DMS53 (cell line): Measurements from ENCODE around the gene CFAP97D1.

Experiments used
- DNase-seq: peaks from one replicate; lab custom pipeline; 2025; lab: John Stamatoyannopoulos, UW

The CFAP97D1 gene

DNA sequence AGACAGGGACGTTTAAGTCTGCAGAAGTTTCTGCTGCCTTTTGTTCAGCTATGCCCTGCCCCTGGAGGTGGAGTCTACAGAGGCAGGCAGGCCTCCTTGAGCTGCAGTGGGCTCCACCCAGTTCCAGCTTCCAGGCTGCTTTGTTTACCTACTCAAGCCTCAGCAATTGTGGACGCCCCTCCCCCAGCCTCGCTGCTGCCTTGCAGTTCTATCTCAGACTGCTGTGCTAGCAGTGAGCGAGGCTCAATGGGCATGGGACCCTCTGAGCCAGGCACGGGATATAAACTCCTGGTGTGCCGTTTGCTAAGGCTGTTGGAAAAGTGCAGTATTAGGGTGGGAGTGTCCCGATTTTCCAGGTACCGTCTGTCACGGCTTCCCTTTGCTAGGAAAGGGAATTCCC is 17.8 kb downstream of the CFAP97D1 start:
- peak; percentile 60 for DNase-seq

DNA sequence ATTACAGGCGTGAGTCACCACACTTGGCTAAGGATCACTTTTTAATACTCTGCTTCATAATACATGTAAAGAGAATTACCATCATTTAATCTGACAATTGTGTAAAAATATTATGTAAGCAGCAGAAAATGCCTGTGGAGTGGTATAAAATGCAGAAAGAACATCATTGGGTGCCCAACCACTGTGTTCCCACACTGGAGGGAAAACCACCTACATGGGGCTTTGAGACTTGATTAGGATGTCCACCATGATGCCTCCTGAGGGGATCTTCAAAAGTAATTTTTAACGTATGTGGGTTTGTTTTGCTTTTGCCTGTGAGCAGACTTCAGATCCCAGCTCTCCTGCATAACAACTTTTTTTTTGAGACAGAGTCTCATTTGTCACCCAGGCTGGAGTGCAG is 18.8 kb downstream of the CFAP97D1 start:
- no peak for DNase-seq

DNA sequence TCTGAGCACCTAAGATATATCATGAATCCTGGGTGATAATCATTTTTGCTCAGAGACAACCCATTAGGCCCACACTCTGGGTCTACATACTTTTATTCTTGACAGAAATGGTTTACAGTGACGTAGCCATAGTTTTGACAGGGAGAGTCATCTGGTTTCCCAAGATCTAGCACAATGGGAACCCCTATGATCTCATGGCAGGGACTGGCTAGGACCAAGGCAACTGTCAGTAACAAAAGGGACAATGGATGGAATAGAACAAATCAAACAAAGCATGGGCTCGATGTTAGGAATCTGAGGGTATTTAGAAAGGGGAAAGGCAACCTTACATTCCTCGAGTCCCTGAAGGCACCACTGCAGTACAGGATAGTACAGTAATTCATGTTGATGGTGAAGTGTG is 20.5 kb downstream of the CFAP97D1 start:
- DNase-seq: no peak

DNA sequence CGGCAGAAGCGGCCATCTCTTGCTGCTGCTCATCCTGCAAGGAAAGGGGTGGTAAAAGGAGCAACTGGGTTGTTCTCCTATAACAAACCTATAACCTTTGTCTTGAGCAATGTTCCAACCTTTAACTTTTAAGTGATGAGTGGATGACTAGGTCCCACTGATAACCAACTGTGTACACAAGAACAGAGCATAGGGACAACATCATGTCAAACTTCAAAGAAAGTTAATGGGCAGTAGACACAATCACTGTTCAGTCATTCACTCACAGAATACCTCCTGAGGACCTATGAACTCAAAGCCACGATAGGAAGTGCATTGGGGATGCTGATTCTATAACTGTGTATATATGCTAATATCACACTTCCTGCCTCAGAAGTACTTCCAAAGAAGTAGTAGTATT is 21.6 kb downstream of the CFAP97D1 start:
- no peak for DNase-seq

DNA sequence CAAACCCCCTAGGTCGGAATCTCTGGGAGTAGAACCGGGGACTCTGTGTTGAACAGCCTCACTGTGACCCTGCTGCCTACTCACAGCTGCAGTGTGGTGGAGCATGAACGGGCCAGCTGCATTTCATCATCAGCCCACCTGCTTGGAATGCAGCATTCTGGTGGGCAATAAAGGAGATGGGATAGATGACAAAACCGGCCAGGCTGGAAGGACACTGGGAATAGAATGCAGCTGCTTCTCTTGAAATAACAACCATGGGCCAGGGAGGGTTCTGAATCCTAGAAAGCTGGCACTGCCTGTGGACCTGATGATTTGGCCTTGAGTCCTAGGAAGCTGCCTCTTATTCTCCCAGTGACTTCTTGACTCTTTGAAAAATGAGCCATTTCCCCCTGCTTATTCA is 23.5 kb downstream of the CFAP97D1 start:
- DNase-seq: no peak

DNA sequence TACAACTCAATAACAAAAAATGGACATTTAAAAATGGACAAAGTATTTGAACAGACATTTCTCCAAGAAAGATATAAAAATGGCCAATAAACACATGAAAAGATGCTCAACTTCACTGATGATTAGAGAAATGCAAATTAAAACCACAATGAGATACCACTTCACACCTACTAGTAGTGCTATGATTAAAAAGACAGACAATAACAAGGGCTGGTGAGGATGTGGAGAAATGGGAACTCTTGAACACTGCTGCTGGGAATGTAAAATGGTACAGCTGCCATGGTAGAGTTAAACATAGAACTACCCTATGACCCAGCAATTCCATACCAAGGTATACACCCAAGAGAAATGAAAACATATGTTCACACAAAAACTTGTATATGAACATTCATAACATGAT is 24.9 kb downstream of the CFAP97D1 start:
- no peak for DNase-seq

DNA sequence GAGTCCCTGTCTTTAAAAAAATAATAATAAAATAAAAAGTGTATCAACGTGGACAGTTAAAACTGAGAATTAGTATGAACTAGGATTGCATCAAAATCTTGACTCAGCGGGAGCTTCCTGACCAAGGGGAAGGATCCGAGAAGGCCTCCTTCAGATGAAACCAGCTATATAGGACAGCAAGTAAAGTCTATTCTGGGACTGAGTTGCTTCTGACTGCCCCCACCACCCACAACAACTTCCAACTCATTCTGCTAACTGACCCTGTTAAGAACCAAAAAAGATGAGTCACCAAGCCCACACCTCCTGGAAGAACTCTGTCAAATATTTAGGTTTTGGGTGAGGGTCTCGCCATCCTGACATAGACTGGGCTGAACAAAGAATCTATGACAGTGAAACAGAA is 27.8 kb downstream of the CFAP97D1 start:
- no peak for DNase-seq

DNA sequence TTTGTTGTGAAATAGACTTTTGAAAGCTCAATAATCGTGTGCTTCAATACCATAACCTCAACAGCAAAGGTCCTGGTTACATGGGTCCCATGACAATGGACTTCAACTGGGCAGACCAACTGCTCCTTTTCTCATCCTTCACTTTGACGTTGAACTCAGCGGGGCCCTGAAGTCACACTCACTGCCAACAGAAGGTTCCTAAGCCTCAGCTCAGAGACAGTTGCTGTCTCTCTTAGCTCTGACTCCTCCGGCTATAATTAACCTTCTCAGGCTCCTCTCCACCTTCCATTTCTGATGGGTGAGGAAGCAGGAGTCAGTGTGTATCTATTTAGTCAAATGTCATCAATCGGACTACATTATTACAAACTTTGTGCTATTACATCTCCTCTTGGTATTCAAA is 28.9 kb downstream of the CFAP97D1 start:
- no peak for DNase-seq

DNA sequence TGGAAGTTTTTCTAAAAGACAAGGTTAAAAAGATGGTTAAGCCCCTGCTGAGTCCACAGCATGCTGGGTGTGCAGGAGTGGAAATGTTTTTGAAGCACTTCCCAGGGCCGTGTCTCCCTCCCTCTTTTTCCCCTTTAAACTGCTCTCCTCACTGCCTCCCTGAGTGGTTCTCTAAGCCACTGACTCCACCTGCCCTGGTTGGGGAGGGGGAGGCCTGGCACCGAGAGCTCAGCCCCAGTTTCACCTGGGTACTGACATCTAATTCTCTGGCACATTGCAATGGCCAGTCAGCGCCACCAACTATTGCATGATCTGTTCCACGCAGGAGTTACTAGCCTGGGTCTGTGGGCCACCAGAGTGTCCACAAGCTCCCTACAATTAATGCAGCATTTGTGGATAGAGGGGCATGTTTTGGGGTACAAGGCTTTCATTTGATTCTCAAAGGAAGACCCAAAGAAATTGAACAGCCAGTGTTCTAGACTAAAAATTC is 30.0 kb downstream of the CFAP97D1 start:
- no peak for DNase-seq

DNA sequence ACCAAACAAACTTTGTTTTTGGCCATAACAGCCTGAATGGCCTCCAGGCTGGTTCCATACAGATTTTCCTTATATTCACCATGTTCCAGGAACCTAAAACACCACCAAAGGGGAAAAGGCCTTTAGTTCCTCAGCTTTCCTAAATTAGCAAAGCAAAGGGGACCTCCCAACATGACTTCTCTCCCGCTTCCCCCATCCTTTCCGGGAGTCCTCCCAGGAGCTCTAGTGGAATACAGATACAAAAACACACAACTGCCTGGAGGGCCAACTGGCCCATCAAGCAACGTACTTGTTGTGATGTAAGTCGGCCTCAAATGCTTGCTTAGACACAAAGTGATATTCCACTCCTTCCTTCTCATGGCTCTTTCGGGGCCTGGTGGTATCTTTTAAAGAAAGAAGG is 30.6 kb downstream of the CFAP97D1 start:
- no peak for DNase-seq

DNA sequence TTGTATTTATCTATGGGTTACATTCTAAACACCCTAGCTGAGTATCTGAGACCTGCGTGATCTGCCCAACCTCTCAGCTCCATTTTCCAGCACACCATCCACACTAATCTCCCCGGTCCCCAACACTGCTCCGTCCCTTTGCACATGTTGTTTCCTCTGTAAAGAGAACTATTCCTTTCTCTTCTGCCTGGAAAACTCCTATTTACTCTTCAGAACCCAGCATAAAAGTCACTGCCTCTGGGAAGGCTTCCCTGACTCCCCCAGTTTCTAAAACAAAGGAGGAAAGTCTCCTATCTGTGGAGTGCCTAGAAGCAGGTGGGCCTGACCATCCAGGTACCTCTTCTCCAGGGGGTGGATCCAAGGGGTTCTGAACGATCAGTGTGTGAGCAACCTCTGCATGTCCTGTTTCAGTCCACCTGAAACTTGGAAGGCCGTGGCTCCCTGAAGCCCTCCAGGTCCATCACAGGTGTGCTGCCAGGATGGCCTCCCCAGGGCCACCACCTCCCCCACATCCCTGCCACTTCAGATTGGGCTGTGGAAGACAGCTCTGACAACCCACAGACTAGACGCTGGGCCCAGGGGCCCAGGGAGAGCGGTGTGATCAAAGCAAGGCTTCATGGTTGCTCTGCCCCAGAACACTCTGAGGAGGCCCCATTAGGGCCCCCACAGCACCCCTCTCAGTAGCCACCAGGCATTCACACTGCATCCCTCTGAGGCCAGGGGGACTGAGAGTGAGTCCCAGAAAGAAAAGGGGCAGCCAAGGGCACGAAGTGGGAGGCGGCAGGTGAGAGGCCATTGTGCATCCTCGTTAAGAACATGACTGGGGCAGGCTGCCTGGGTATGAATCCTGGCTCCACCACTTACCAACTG is 32.4 kb downstream of the CFAP97D1 start:
- DNase-seq: no peak

DNA sequence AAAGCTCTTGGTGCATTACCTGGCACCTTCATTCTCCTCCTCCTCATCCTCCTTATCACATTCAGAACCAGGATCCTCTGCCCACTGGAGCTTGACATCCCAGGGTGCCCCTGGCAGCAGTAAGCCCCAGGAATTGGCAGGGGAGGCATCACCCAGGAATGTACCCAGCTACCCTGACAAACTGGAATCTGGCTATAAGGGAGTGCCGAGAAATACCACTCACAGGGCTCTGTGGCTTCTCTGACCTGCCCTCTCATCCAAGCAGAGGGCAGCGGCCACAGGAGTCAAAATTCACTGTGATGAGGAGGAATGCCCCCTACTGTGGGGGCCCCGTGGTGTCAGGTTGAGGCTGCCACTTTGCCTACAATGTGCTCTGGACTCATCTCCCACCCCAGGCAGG is 33.2 kb downstream of the CFAP97D1 start:
- DNase-seq: no peak

DNA sequence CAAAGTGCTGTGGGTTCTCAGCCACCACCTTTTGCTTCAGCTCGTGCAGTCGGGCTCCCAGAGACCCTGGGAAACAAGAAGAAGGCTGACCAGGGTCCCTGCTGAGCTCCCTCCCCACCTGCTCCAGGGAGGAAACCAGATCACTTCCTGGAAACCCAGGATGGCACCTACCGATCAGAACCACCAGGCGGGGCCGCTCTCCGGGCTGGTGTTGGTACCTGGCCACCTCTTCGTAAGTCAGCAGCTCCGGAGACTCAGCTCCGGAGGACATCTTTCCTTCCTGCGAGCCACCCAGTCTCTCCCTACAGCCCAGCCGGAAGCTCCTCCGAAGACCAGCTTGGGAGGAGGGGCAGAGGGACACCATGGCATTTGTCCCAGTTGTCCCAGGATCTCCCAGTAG is 33.8 kb downstream of the CFAP97D1 start:
- peak; percentile 32 for DNase-seq

DNA sequence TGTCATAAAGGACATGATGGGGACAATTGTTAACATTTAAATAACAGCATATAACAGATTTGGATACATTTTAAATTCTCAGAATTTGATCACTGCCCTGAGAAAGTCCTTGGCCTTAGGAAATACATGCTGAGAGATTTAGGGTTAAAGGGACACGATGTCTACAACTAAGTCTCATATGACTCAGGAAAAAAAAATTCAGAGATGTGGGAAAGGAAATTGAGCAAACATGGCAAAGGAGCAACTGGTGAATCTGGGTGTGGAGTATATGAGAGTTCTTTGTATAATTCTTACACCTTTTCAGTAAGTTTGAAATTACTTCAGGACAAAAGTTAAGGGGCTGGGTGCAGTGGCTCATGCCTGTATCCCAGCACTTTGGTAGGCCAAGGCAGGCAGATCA is 34.5 kb downstream of the CFAP97D1 start:
- no peak for DNase-seq

DNA sequence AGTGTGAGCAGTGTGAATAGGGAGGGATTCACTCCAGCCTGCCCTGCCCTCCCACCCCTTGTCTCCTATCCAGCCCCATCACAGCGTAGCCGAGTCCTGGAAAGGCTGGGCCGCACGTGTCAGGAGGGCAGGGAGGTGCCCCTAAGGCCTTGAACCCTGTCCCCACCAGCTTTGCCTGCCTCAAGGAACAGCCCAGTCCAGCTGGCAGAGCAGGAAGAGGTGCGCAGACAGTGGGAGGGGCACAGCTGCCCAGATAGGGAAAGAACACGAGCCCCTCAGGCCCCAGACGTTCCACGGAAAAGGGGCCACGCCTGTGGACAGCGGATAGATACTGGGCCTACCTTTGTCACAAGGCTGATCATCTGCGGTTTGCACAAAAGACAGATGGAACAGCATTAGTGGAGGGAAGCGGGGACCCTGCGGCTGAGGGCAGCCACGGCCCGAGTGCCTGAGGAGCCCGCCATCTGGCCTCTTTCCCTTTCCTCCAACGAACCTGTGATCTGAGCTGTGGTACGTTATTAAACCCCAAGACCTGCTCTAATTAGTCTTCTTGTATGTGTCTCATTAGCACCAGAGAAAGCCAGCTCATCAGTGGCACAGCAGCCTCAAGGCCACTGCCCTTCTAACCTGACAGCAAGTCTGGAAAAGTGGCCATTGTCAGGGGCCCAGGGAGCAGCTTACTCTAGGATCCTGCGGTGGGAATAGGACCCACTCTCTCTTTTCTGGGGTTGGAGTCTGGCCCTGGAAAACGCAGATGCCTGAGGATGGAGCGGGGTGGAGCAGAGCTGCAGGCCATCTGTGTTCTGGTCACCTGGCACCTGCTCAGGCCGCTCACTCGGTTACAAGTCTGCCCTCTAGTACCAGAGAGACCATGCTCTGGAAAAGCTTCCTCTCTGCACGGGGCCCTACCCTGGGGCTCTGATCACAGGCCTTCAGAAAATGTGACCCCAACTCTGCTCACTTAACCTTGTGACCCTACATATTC is 36.4 kb downstream of the CFAP97D1 start:
- DNase-seq: no peak

DNA sequence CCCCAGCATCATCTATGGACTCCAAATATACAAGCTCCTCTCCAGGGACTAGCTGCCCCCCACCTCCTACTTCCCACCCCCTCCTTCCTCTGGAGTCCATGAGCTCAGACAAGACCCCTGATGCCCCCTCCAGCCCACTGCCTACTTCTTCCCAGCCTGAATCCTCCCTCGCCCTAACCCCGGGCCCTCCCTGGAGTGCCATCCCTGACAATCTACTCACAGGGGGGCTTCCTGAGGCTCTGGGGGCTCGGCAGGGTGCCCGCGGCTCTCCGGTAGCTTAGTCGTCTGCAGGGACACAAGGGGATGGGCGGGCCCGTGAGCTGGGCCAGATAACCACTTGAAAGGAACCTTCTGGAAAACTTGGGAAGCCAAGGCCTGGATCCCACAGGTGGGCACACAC is 37.6 kb downstream of the CFAP97D1 start:
- no peak for DNase-seq

DNA sequence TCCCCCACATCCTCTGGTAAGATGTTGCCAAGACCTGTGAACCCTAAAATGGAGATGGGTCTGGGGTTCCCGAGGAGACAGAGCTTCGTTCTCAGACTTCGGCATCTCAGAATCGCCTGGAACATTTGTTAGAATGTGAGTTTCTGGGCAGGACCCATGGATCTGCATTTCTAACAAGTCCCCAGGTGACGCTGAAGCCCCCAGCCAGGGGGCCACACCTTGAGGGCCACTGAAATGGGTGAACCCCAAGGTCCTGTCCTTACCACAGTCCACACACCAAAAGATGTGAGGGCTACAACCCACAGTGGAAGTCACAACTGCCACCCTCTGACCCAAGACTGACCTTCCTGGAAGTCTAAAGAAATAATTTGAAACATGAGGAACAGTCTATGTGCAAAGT is 38.7 kb downstream of the CFAP97D1 start:
- DNase-seq: no peak

DNA sequence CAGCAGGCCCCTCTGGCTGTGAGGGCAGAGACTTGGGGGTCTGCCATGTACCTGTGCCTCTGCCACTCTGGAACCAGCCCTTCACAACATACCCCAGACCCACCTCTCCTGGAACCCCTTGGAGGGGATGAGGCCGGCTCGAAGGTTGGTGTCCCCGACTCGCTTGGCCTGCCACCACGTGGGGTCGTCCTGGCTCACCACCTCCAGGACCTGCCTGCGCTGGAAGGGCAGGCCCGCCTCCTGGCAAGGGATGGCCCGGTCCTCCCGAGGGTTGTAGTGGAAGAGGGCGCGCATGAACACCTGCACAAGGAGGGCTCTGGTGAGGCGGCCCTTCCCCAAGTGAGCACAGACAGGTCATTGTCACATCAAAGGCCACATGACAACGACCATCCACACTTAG is 40.5 kb downstream of the CFAP97D1 start:
- DNase-seq: peak; percentile 34

DNA sequence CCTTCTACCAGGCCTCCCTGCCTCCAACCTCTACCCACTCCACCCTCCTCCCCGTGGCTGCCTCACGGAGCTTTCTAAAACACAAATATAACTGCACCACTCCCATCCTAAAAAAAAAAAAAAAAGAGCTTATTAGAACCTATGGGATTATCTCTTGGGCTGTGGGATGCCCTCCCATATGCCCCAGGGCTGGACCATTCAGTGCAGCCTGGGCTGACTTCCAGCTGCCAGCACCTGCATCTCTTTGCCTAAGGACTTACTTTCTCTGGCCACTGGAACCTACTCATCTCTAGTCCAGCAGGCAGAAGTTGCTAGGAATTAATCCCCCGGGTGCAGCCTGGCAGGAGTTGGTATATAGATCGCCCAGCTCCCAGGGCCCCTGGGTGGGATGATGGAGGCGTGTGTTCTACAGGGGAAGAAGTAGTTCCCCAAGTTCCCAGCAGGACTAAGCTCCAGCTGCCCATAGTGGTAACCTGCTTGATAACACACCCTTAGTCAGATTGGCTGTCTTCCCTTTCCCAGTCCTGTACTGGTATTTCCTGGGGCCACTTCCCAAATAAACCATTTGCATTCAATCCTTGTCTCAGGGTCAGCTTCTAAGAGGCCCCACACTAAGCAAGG is 42.4 kb downstream of the CFAP97D1 start:
- no peak for DNase-seq

DNA sequence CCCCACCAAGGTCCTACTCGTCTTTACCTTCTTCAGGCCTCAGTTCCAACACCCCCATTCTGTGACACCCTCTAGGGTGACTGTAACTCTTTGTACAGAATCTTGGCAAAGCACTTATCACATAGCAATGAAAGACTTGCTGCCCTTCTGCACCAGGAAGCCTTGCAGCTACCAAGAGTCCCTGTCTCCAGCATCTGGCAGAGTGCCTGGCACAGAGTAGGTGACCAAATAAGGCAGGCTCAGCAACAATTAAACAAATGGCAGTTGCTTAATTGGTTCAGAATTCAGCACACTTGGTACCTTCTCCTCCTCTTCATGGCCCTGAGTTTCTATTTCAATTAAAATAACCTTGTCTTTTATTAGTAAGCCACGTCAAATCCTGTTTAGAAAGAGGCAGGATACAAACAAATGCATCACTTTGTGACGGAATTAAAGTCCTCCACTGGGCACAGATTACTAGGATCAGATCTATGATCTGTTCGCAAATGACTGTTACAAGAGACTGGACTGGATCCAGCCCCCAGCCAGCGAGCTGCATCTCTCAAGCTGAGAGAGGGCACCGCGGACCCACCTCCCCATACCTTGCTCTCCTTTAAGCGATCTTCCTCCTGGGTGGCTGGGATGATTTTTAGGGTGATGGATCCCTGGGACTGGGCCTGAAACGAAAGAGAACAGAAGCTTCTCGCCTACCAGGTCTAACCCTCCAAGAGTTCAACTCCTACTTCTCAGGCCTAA is 43.3 kb downstream of the CFAP97D1 start:
- no peak for DNase-seq

DNA sequence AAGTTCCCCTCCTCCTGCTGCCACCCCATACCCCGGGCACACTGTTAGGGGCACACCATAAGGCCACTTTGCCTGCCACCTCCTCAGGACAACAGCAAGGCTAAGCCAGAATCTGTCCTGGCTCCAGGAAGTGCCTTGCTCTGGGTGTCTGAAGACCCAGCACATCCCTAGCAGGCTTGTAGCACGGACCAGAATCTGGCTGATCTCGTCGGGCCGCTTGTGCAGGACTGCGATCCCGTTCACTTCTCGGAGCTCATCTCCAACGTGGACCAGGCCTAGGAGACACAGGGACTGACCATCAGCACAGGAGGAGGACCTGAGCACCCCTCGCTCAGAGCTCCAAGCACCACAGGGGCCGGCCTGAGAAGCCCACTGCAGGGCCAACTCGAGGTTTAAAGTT is 45.3 kb downstream of the CFAP97D1 start:
- DNase-seq: no peak

DNA sequence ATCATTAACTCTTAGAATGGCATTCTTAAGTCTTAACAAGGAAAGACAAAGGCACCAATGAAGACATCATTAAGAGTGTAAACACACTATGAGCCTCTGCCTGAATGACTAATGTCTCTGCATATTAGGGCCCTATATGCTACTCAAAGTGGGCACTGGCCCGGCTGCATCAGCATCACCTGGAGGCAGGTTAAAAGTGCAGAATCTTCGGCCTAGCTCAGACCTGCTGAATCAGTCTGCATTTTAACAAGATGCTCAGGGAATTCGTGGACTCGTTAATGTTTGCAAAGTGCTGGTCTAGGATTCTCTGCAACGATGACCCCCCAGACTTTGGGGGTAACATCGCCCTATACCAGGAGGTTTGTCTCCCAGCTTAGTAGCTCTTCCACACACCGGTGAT is 46.0 kb downstream of the CFAP97D1 start:
- no peak for DNase-seq
